Cardiac fibroblast (primary cell): ENCODE data around the gene EIF2B5.

Source experiments
- DNase-seq, 2 donors: peaks; one replicate each; pipeline versions ENCODE4 v3.0.0 to v3.0.0-alpha.2; 2010; ENCODE audit warnings: low read depth in 2 of 2
- H3K4me3 ChIP-seq, 2 donors: replicated peaks in 1 of 2; 1 replicate in 1 of 2; 2 replicates in 1 of 2; pipeline ENCODE4 v1.5.1; 2011; ENCODE audit warnings: low read depth in 2 of 2, low read length in 2 of 2, mild to moderate bottlenecking in 2 of 2, moderate library complexity in 1 of 2
- CTCF ChIP-seq: IDR thresholded peaks from one replicate; pipeline ENCODE4 v1.5.1; 2011; ENCODE audit warnings: low read depth, mild to moderate bottlenecking, low read length, inconsistent platforms

The EIF2B5 gene

GRCh38 chr3:184189421-184189820, 54.3 kb downstream of the EIF2B5 start:
- TF ChIP-seq CTCF = no peak
- H3K4me3 ChIP-seq = no peak overlapping the region
- DNase-seq = no peak

- no peak overlapping the region for H3K4me3 ChIP-seq
- DNase-seq = no peak
- no peak for TF ChIP-seq CTCF
Observed at GRCh38 chr3:184192889-184193288, 57.7 kb downstream of the EIF2B5 start.

GRCh38 chr3:184193991-184194539, 58.9 kb downstream of the EIF2B5 start:
- TF ChIP-seq CTCF = no peak

More at GRCh38 chr3:184193991-184194539, 58.9 kb downstream of the EIF2B5 start:
- no peak for DNase-seq
- no peak overlapping the region for H3K4me3 ChIP-seq
